Measurements from ENCODE around the gene KHK. TPM values are rescaled to one million over a fixed set of nuclear protein-coding genes. Genes with fewer than 3 reads are reported as not detected.

KHK gene
- total and polyA plus RNA-seq, 9 of the 15 experiments (the other 6 are each of a cell fraction or from before 2014, with no cell fraction given), result 1.5 to 10.7 (median 5.2) TPM

DNA sequence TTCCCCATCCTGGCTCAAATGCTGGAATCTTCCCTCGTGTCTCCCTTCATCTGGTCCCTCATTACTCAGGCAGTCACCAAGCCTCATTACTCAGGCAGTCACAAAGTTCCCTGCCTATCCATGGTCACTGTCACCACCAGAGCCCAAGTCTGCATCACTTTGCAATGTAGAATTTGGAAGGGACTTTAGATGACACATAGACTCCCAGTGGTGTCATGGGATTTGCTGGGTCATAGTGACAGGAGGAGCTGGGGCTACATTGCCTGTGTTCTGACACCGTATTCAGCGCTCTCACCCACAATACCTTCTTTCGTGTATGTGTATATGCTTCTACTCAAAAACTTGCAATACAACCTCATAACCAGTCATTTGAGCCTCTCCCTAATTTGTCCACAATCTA, 10.2 kb upstream of the KHK start:
- CTCF ChIA-PET (ENCODE audit: low intra/inter-chr PET ratio), result no interaction called here
- Histone ChIP-seq H3K79me2 (ENCODE audit: control insufficient read depth, insufficient read depth, low read length) (peaks cover 2% of the 10 kb centered on the region), H3K36me3 (ENCODE audit: control insufficient read depth, insufficient read depth, low read length) (no peaks in the 10 kb centered on the region), H3K27me3 (ENCODE audit: control insufficient read depth in 2 of 2, insufficient read depth in 2 of 2, low read length in 2 of 2) (no peaks in the 10 kb centered on the region), H3K4me3 (no peak overlapping the region), H4K20me1 (replicated peaks; ENCODE audit: control insufficient read depth, insufficient read depth, low read length) (no peaks in the 10 kb centered on the region), H3K9ac (ENCODE audit: insufficient read depth in 1 of 2, low read depth in 2 of 2, low read length in 2 of 2) (peak overlapping the region; percentile 29 to 61; a peak in 3 of 4 replicates), H3K27ac (ENCODE audit: extremely low read depth, low read depth, low read length) (peak overlapping the region; percentile 37; the same call in 2 of the 3 replicates), H3K4me2 (ENCODE audit: insufficient read depth, low read length) (peak overlapping the region; percentile 33; the same call in 1 of the 2 replicates), H3K4me1 (replicated peaks in 1 of 2; ENCODE audit: control insufficient read depth in 2 of 2, insufficient read depth in 2 of 2, low read length in 2 of 2) (peaks cover 54 to 59% of the 10 kb centered on the region in 2 experiments), H3K9me3 (replicated peaks; ENCODE audit: control insufficient read depth, insufficient read depth, low read depth, low read length) (no peaks in the 10 kb centered on the region), H2AFZ (ENCODE audit: low read depth, low read length) (peak overlapping the region; percentile 78), H3K9me1 (ENCODE audit: control insufficient read depth, insufficient read depth, low read length) (peaks cover 4% of the 10 kb centered on the region)
- ATAC-seq (no peak), DNase-seq (ENCODE audit: extremely low read depth in 1 of 4, low spot score in 3 of 4) (peak in 2 of 4 experiments; percentile 60 to 64), FAIRE-seq (peak; percentile 89)
- 50% methylated on average over 3 of the region's 4 CpGs for WGBS (ENCODE audit: insufficient coverage, low coverage, missing lambda C conversion rate)
- in situ Hi-C loops (cut with MboI) (no loop called here), intact Hi-C loops (cut with micrococcal nuclease) (no loop called here)
- no TSS peak for BruUV-seq (replicated peaks)
- POLR2A ChIA-PET, result interaction anchor here (0.6 to 1.4 kb wide), 4 partner anchors 10 to 180 kb away, joined by 3 to 5 read pairs (median 4); partner anchors contain the start of gene KHK
- TF ChIP-seq CBX8 (IDR thresholded peaks at IDR 0.05; ENCODE audit: borderline replicate concordance, extremely low read depth, low read depth, low read length, poor library complexity, severe bottlenecking) (no peak), CBX1 (IDR thresholded peaks at IDR 0.05; ENCODE audit: low read depth) (no peak), ZNF592 (IDR thresholded peaks at IDR 0.05) (peak; percentile 74; the same call in 1 of the 2 replicates), HDAC2 (IDR thresholded peaks at IDR 0.05) (peak; percentile 15; the same call in 1 of the 2 replicates), ZBTB40 (IDR thresholded peaks at IDR 0.05) (peak; percentile 8; the same call in 1 of the 2 replicates), ZBTB40 (CRISPR knock-in tag; IDR thresholded peaks at IDR 0.05) (no peak), THRAP3 (IDR thresholded peaks at IDR 0.05; ENCODE audit: borderline replicate concordance) (no peak), MAFF (IDR thresholded peaks at IDR 0.05; ENCODE audit: low read length) (peak; percentile 53; the same call in 1 of the 2 replicates), ZC3H8 (IDR thresholded peaks at IDR 0.05) (no peak), ZNF140 (CRISPR knock-in tag; IDR thresholded peaks at IDR 0.05) (no peak)
